OCI-LY3 (cell line): ENCODE data around the gene SUPT16H.

Experiments
- CTCF ChIP-seq: fragments of 200-600, 300-600 bp; sonication (generic); IDR thresholded peaks from 2 replicates; pipeline ENCODE4 v1.5.1; 2014; ENCODE audit warnings: antibody characterized with exemption, low read length, low read depth
- EZH2phosphoT487 ChIP-seq: fragments of 200-600 bp; shearing (Covaris generic); IDR thresholded peaks from 2 replicates; pipeline ENCODE4 v1.6.1; 2018; ENCODE audit warnings: antibody characterized with exemption, mixed run types, low read depth

GRCh38 chr14:21414137-21414631 is 30.4 kb upstream of the SUPT16H start:
- TF ChIP-seq CTCF (no peak), EZH2phosphoT487 (no peak)
